Parathyroid adenoma (tissue), 2 donors: ENCODE measurements around the gene WNT11.

Experiments used
- H2AFZ ChIP-seq: fragments of 300-600 bp; sonication (generic); one replicate; pipeline ENCODE4 v1.7.0; 2017; ENCODE audit warnings: antibody characterized with exemption, mild to moderate bottlenecking
- H3K27ac ChIP-seq: fragments of 300-600 bp; sonication (generic); one replicate; pipeline ENCODE4 v1.7.0; 2017
- H3K27me3 ChIP-seq: fragments of 300-600 bp; sonication (generic); one replicate; pipeline ENCODE4 v1.7.0; 2017; ENCODE audit warnings: low read length; ENCODE audit not compliant: control insufficient read depth, insufficient read depth
- H3K36me3 ChIP-seq: fragments of 300-600 bp; sonication (generic); one replicate; pipeline ENCODE4 v1.7.0; 2017; ENCODE audit warnings: low read length; ENCODE audit not compliant: control insufficient read depth, insufficient read depth
- H3K4me1 ChIP-seq: fragments of 300-600 bp; sonication (generic); one replicate; pipeline ENCODE4 v1.7.0; 2017; ENCODE audit warnings: control low read depth
- H3K4me2 ChIP-seq: fragments of 300-600 bp; sonication (generic); one replicate; pipeline ENCODE4 v1.7.0; 2017; ENCODE audit warnings: low read length
- H3K4me3 ChIP-seq: fragments of 300-600 bp; sonication (generic); one replicate; pipeline ENCODE4 v1.7.0; 2017; ENCODE audit warnings: low read depth, low read length
- H3K79me2 ChIP-seq: fragments of 300-600 bp; sonication (generic); one replicate; pipeline ENCODE4 v1.7.0; 2017; ENCODE audit warnings: control low read depth
- H3K9ac ChIP-seq: fragments of 300-600 bp; sonication (generic); one replicate; pipeline ENCODE4 v1.7.0; 2017; ENCODE audit warnings: mild to moderate bottlenecking
- H3K9me3 ChIP-seq: fragments of 300-600 bp; sonication (generic); one replicate; pipeline ENCODE4 v1.7.0; 2017; ENCODE audit warnings: low read length; ENCODE audit not compliant: control insufficient read depth
- TF ChIP-seq, protein P1 (sequence below): fragments of 300-600 bp; sonication (generic); IDR thresholded peaks from one replicate; pipeline ENCODE4 v1.7.0; 2017; ENCODE audit warnings: antibody characterized with exemption, mild to moderate bottlenecking
- donor health status: primary hyperparathyroidism.

The WNT11 gene

DNA sequence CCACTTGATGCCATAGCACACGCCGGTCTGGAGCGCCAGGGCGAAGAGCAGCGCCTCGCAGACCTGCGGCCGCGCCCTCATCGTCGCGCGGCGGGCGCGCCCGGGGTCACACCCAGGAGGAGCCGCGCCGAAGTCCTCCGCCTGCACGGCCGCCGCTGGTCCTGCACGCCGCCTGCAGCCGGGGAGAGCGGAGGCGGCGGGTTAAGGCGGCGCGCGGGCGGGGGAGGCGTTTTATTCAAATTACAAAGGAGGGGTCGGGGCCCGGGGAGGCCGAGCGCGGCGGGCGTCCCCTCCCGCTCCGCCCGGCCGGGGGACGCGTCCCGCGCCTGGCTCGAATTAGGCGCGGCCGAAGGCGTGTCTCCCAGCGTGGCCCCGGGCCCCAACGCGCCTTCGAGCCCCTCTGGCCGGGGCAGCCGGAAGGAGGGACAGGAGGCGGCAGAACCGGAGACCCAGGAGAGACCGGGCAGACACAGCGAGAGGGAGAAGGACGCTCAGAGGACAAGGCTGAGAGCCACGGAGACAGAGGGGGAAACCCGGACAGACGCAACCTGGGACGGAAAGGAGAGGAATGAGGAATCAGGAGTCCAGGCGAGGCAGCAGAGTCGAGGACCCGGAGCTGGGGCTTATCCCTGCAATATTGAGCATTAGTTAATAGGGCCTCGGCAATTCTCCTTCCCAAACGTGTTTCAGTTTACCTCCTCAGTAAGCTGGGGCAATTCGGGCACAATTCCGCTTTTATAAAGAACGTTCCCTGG, at the start of gene WNT11:
TSS of gene WNT11 (minus strand) at position 176 of the 755 bp plus-strand sequence. CDS start at position 81, 95 bp downstream.
- H3K27me3 ChIP-seq = no peaks in the 10 kb centered on the region
- H3K79me2 ChIP-seq = no peaks in the 10 kb centered on the region
- H3K9me3 ChIP-seq = no peaks in the 10 kb centered on the region
- no peaks in the 10 kb centered on the region for H3K4me1 ChIP-seq
- H3K9ac ChIP-seq = no peak within 1 kb of the TSS
- H3K4me2 ChIP-seq = peak within 1 kb of the TSS; percentile 71
- H3K36me3 ChIP-seq = no peaks in the 10 kb centered on the region
- H3K4me3 ChIP-seq = peak within 1 kb of the TSS; percentile 29
- H3K27ac ChIP-seq = no peak within 1 kb of the TSS
- H2AFZ ChIP-seq = peak within 1 kb of the TSS; percentile 69
- TF ChIP-seq, protein P1, sequence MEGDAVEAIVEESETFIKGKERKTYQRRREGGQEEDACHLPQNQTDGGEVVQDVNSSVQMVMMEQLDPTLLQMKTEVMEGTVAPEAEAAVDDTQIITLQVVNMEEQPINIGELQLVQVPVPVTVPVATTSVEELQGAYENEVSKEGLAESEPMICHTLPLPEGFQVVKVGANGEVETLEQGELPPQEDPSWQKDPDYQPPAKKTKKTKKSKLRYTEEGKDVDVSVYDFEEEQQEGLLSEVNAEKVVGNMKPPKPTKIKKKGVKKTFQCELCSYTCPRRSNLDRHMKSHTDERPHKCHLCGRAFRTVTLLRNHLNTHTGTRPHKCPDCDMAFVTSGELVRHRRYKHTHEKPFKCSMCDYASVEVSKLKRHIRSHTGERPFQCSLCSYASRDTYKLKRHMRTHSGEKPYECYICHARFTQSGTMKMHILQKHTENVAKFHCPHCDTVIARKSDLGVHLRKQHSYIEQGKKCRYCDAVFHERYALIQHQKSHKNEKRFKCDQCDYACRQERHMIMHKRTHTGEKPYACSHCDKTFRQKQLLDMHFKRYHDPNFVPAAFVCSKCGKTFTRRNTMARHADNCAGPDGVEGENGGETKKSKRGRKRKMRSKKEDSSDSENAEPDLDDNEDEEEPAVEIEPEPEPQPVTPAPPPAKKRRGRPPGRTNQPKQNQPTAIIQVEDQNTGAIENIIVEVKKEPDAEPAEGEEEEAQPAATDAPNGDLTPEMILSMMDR = no peak

DNA sequence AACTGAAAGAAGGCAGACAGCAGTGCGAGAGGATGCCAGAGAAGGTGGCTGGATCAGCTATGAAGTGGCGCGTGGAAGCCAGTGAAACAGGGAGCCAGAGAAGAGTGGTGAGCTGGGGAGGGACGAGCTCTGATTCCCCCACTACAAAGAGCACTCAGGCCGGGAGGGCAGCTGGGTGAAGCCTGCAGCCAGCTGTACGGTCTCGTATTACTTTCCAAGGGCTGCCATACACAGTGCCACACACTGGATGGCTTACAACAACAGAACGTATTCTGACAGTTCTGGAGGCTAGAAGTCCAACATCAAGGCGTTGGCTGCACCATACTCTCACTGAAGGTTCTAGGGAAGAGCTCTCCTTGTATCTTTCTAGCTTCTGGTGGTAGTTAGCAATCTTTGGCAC, 47.1 kb upstream of the WNT11 start:
- Histone ChIP-seq H3K9me3 (no peaks in the 10 kb centered on the region), H3K27me3 (no peaks in the 10 kb centered on the region), H3K36me3 (no peaks in the 10 kb centered on the region), H2AFZ (no peak overlapping the region), H3K4me1 (no peaks in the 10 kb centered on the region), H3K9ac (no peak overlapping the region), H3K4me3 (no peak overlapping the region), H3K27ac (no peak overlapping the region), H3K79me2 (no peaks in the 10 kb centered on the region), H3K4me2 (no peak overlapping the region)
- TF ChIP-seq, protein P1 = no peak

DNA sequence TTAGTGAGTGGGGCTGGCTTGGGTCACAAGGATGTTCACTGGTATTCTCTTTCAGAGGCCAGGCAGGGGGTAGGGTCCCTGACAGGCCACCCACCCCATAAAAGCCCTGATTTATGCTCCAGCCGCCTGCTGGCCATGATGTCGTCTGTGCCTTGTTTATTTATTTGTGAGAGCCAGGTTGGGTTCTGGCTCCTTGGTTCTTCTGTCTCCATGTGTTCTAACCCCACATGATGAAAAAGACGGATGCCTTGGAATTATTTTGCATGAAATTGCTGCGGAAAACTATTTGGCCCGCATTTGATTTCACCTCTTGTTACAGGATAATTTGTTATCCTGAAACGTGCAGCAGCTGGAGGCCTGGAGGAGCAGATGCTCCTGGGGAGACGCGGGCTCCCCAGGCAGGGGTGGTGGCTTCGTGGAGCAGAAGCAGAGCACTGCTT, 46.3 kb upstream of the WNT11 start:
- Histone ChIP-seq H3K27me3 (no peaks in the 10 kb centered on the region), H3K4me1 (no peaks in the 10 kb centered on the region), H2AFZ (no peak overlapping the region), H3K9ac (no peak overlapping the region), H3K79me2 (no peaks in the 10 kb centered on the region), H3K36me3 (no peaks in the 10 kb centered on the region), H3K4me2 (no peak overlapping the region), H3K9me3 (no peaks in the 10 kb centered on the region), H3K27ac (no peak overlapping the region), H3K4me3 (no peak overlapping the region)
- TF ChIP-seq, protein P1 = no peak

DNA sequence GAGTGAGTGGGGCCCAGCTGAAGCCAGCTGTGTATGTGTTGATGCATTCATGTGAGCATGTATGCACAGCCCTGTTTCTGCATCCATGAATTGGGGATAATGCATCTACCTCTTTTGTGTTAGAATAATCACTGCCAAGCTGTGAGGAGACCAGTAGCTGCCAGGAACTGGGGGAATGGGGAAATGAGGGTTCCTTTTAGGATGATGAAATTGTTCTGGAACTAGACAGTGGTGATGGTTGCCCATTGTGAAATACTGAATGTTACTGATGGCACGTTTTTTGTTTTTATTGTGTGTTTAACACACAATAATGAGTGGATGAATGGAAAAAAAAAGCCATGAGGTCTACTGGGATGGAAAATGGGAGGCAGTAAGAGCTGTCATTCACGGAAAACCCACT, 45.3 kb upstream of the WNT11 start:
- Histone ChIP-seq H3K9ac (no peak overlapping the region), H3K79me2 (no peaks in the 10 kb centered on the region), H3K4me1 (no peaks in the 10 kb centered on the region), H3K9me3 (no peaks in the 10 kb centered on the region), H2AFZ (no peak overlapping the region), H3K36me3 (no peaks in the 10 kb centered on the region), H3K4me2 (no peak overlapping the region), H3K4me3 (no peak overlapping the region), H3K27me3 (no peaks in the 10 kb centered on the region), H3K27ac (no peak overlapping the region)
- TF ChIP-seq, protein P1 = no peak

DNA sequence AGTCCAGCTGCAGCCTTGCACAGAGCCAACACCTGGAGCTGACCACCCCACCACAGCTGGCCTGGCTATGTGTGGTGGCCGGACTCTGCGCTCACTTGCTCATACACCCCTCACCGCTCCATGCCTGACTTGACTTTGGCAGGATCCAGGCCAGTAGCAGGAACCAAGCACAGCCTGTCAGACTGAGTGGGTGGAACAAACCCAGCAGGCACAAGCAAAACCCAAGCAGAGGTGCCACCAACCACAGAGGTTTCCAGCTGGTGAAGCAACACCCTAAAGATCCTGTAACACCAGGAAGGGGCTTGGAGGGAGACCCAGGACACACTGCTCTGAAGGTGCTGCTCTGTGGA, 44.9 kb upstream of the WNT11 start:
- Histone ChIP-seq H3K9me3 (no peaks in the 10 kb centered on the region), H3K4me2 (no peak overlapping the region), H3K27ac (no peak overlapping the region), H3K4me3 (no peak overlapping the region), H3K4me1 (no peaks in the 10 kb centered on the region), H2AFZ (no peak overlapping the region), H3K36me3 (no peaks in the 10 kb centered on the region), H3K27me3 (no peaks in the 10 kb centered on the region), H3K9ac (no peak overlapping the region), H3K79me2 (no peaks in the 10 kb centered on the region)
- TF ChIP-seq, protein P1 = no peak
